Umbilical cord (tissue), 2 donors: Measurements from ENCODE around the gene TCF23. TPM values are rescaled to one million over a fixed set of nuclear protein-coding genes. Genes with fewer than 3 reads are reported as not detected.
A peak's percentile ranks its signal among the peaks of the same experiment; 100 is the strongest.
"Not testable (repeated sequence)": the region's sequence is repeated elsewhere in the genome, so short reads cannot be mapped to it uniquely, and the experiment has no call there.

Experiments used
- DNase-seq: peaks from one replicate; pipeline ENCODE4 v3.0.0-alpha.2; 2015; ENCODE audit warnings: low spot score
- total RNA-seq: library from RNA; depleted of rRNA; stranded (reverse); fragments of >200 nt; gene quantifications from one replicate; pipeline ENCODE4 v1.2.3, GENCODE V29; 2014; ENCODE audit warnings: low replicate concordance; ENCODE audit not compliant: insufficient read depth

The TCF23 gene
- 1.7 TPM for total RNA-seq

- no peak for DNase-seq
These were observed at the start of gene TCF23 for GRCh38 chr2:27148801-27149439. TCF23 (plus strand) TSS chr2:27149004; CDS start chr2:27149134, 130 bp downstream.

- DNase-seq = no peak
These were observed 49.4 kb upstream of the TCF23 start for GRCh38 chr2:27099334-27099955.

GRCh38 chr2:27100036-27100435, 48.8 kb upstream of the TCF23 start:
- DNase-seq = no peak

GRCh38 chr2:27102329-27102728, 46.5 kb upstream of the TCF23 start:
- DNase-seq = no peak

GRCh38 chr2:27105981-27106380, 42.8 kb upstream of the TCF23 start:
- no peak for DNase-seq

GRCh38 chr2:27108221-27108620, 40.6 kb upstream of the TCF23 start:
- no peak for DNase-seq

- no peak for DNase-seq
These were observed 39.7 kb upstream of the TCF23 start for GRCh38 chr2:27109083-27109482.

- not testable (repeated sequence) for DNase-seq
These were observed 38.0 kb upstream of the TCF23 start for GRCh38 chr2:27110603-27111352.

GRCh38 chr2:27111392-27112078, 37.3 kb upstream of the TCF23 start:
- DNase-seq = not testable (repeated sequence)

GRCh38 chr2:27115519-27115918, 33.3 kb upstream of the TCF23 start:
- no peak for DNase-seq

- no peak for DNase-seq
These were observed 30.7 kb upstream of the TCF23 start for GRCh38 chr2:27117995-27118524.

GRCh38 chr2:27118525-27119329, 30.1 kb upstream of the TCF23 start, which contains the start of gene CGREF1:
CGREF1 (minus strand) TSS chr2:27119128; CDS start chr2:27104366, 14,762 bp downstream.
- no peak for DNase-seq

GRCh38 chr2:27119330-27119670, 29.5 kb upstream of the TCF23 start:
- not testable (repeated sequence) for DNase-seq

- DNase-seq = no peak
These were observed 26.9 kb upstream of the TCF23 start for GRCh38 chr2:27121906-27122305.

- DNase-seq = no peak
These were observed 26.0 kb upstream of the TCF23 start for GRCh38 chr2:27122791-27123190.

GRCh38 chr2:27123302-27124150, 25.3 kb upstream of the TCF23 start, which contains the start of gene ABHD1:
ABHD1 (plus strand) TSS chr2:27123815; CDS start chr2:27123949, 134 bp downstream.
- DNase-seq = peak; percentile 19

- DNase-seq = no peak
These were observed 23.7 kb upstream of the TCF23 start for GRCh38 chr2:27125104-27125503.

- DNase-seq = no peak
These were observed 22.5 kb upstream of the TCF23 start for GRCh38 chr2:27126252-27126710.

- no peak for DNase-seq
These were observed 20.7 kb upstream of the TCF23 start for GRCh38 chr2:27127883-27128667.
